GM23338 (cell line): ENCODE measurements around the gene GRAMD1A.
A peak's percentile ranks its signal among the peaks of the same experiment; 100 is the strongest.
"Not testable (repeated sequence)": the region's sequence is repeated elsewhere in the genome, so short reads cannot be mapped to it uniquely, and the experiment has no call there.

ENCODE experiments used
- CREB1 ChIP-seq: fragments of 250-450 bp; sonication (Bioruptor Pico); IDR thresholded peaks from 2 replicates; pipeline ENCODE4 v1.5.0; 2020; ENCODE audit warnings: low read depth, mild to moderate bottlenecking, moderate library complexity
- CTCF ChIP-seq, 2 experiments: fragments of 200-600 bp in 1 of 2; sonication (generic) in 1 of 2; conservative IDR thresholded peaks; 2 replicates each; pipeline versions ENCODE4 v1.5.1 to v1.6.1; 2016 to 2017; ENCODE audit warnings: antibody characterized with exemption in 2 of 2, low read depth in 2 of 2, mild to moderate bottlenecking in 2 of 2, moderate library complexity in 1 of 2
- EZH2 ChIP-seq: fragments of 200-600 bp; sonication (generic); IDR thresholded peaks from one replicate; pipeline ENCODE4 v1.8.0; 2017; ENCODE audit warnings: antibody characterized with exemption, mild to moderate bottlenecking, low read depth; ENCODE audit not compliant: unreplicated experiment
- JUNB ChIP-seq: IDR thresholded peaks from one replicate; pipeline ENCODE4 v1.6.1; 2016; ENCODE audit warnings: antibody characterized with exemption; ENCODE audit not compliant: unreplicated experiment
- POLR2AphosphoS5 ChIP-seq: IDR thresholded peaks from 2 replicates; pipeline ENCODE4 v1.6.1; 2016; ENCODE audit warnings: antibody characterized with exemption, low read depth
- REST ChIP-seq: IDR thresholded peaks from one replicate; pipeline ENCODE4 v1.6.1; 2018; ENCODE audit warnings: antibody characterized with exemption; ENCODE audit not compliant: unreplicated experiment
- ZNF114 ChIP-seq: fragments of 250-450 bp; sonication (Bioruptor Pico); IDR thresholded peaks from 2 replicates; pipeline ENCODE4 v1.5.0; 2020; ENCODE audit warnings: mild to moderate bottlenecking, moderate library complexity
- ZNF331 ChIP-seq: fragments of 250-450 bp; sonication (Bioruptor Pico); IDR thresholded peaks from 2 replicates; pipeline ENCODE4 v1.5.0; 2020; ENCODE audit warnings: low read depth, mild to moderate bottlenecking, moderate library complexity

GRCh38 chr19:35029275-35029736 lies 29.2 kb downstream of the GRAMD1A start:
- TF ChIP-seq EZH2; CTCF (conservative IDR thresholded peaks at IDR 0.05; ENCODE audit: low read depth in 2 of 2); ZNF331 (CRISPR knock-in tag); JUNB; REST; CREB1 (CRISPR knock-in tag); ZNF114 (CRISPR knock-in tag): not testable (repeated sequence)
- peak; percentile 65 for TF ChIP-seq POLR2AphosphoS5
